Mammary epithelial cell (primary cell): ENCODE measurements around the gene EXTL1.

Source experiments
- CTCF ChIP-seq, 2 donors: IDR thresholded peaks in 1 of 2; conservative IDR thresholded peaks in 1 of 2; 2 replicates each; pipeline ENCODE4 v1.5.1; 2011 to 2012; ENCODE audit warnings: inconsistent platforms in 2 of 2, low read length in 2 of 2, mild to moderate bottlenecking in 2 of 2, control low read depth in 1 of 2, low read depth in 1 of 2; ENCODE audit not compliant: insufficient read depth in 1 of 2; ENCODE audit errors: extremely low read depth in 1 of 2
- EZH2 ChIP-seq: IDR thresholded peaks from 2 replicates; pipeline ENCODE4 v1.6.1; 2012; ENCODE audit warnings: low read length, inconsistent platforms, borderline replicate concordance

- TF ChIP-seq CTCF (conservative IDR thresholded peaks at IDR 0.05 in 1 of 2, IDR thresholded peaks at IDR 0.05 in 1 of 2; ENCODE audit: extremely low read depth in 1 of 2, insufficient read depth in 1 of 2, low read depth in 1 of 2, low read length in 2 of 2) (no peak), EZH2 (no peak)
These were observed 28.1 kb downstream of the EXTL1 start for GRCh38 chr1:26049531-26050247.
